ENCODE data around the gene TM6SF1. TPM values are rescaled to one million over a fixed set of nuclear protein-coding genes. Genes with fewer than 3 reads are reported as not detected.

Gene TM6SF1
- total and polyA plus RNA-seq, 9 of the 15 experiments (the other 6 are each of a cell fraction or from before 2014, with no cell fraction given): 1.0 to 5.6 (median 3.5) TPM

- TF ChIP-seq CGGBP1 (CRISPR knock-in tag; IDR thresholded peaks at IDR 0.05): no peak
- no peak for TF ChIP-seq ATF4 (CRISPR knock-in tag; IDR thresholded peaks at IDR 0.05)
- TF ChIP-seq ZNF165 (CRISPR knock-in tag; IDR thresholded peaks at IDR 0.05; ENCODE audit: borderline replicate concordance): no peak
- TF ChIP-seq ZHX1 (conservative IDR thresholded peaks at IDR 0.05; ENCODE audit: low read length): no peak
- TF ChIP-seq DIDO1 (tag; IDR thresholded peaks at IDR 0.05; ENCODE audit: low read depth): no peak
- no peak for TF ChIP-seq MAZ (CRISPR knock-in tag; conservative IDR thresholded peaks at IDR 0.05 in 1 of 2, IDR thresholded peaks at IDR 0.05 in 1 of 2)
- no peak for TF ChIP-seq TARDBP (IDR thresholded peaks at IDR 0.05)
- TF ChIP-seq JUND (IDR thresholded peaks at IDR 0.05; ENCODE audit: borderline replicate concordance, low read depth, low read length): no peak
- TF ChIP-seq JUND (tag; IDR thresholded peaks at IDR 0.05; ENCODE audit: borderline replicate concordance, low read depth, low read length): no peak
Observed at GRCh38 chr15:83111149-83111548, 3.7 kb downstream of the TM6SF1 start (continued).

Data from K562 (cell line).